Muscle of back (tissue), 11 donors: Measurements from ENCODE around the gene CD33. TPM values are rescaled to one million over a fixed set of nuclear protein-coding genes. Genes with fewer than 3 reads are reported as not detected.

Source experiments
- DNase-seq, 3 donors: peaks; one replicate each; pipeline versions ENCODE4 v3.0.0 to v3.0.0-alpha.2; 2013
- polyA plus RNA-seq, 10 donors: library from polyadenylated mRNA; unstranded; fragments of 120-200 nt; gene quantifications; one replicate each; pipeline ENCODE4 v1.2.1, GENCODE V29; 2013; ENCODE audit not compliant: insufficient read length in 10 of 10

Gene CD33
- polyA plus RNA-seq, 10 donors: 2.1 to 4.5 (median 2.9) TPM

GRCh38 chr19:51258165-51259160, 33.6 kb downstream of the CD33 start:
- no peak for DNase-seq

GRCh38 chr19:51259348-51260245, 34.7 kb downstream of the CD33 start:
- DNase-seq: peak; percentile 15 to 42 (median 23)

- DNase-seq: no peak
Observed at GRCh38 chr19:51263808-51264207, 38.9 kb downstream of the CD33 start.

GRCh38 chr19:51271067-51271466, 46.2 kb downstream of the CD33 start:
- DNase-seq: no peak

GRCh38 chr19:51272183-51272810, 47.4 kb downstream of the CD33 start:
- DNase-seq: no peak

- no peak for DNase-seq
Observed at GRCh38 chr19:51274049-51274770, 49.3 kb downstream of the CD33 start.

- DNase-seq: no peak
Observed at GRCh38 chr19:51277112-51277511, 52.2 kb downstream of the CD33 start.

GRCh38 chr19:51282335-51282734, 57.5 kb downstream of the CD33 start:
- DNase-seq: no peak

GRCh38 chr19:51285682-51286081, 60.8 kb downstream of the CD33 start:
- no peak for DNase-seq

Other genes with a start within 250 kb of the CD33 start
- under 1 TPM in 4 of 10 donors, not detected in 6; 0.11 to 0.31 (median 0.24) TPM for gene KLK7, start 241.2 kb upstream of the CD33 start, polyA plus RNA-seq
- gene KLK8, start 223.5 kb upstream of the CD33 start, polyA plus RNA-seq: 1 to 10 TPM in 2 of 10 donors, not detected in 8; 1.3 to 2.1 TPM
- gene KLK10, start 205.4 kb upstream of the CD33 start, polyA plus RNA-seq: under 1 TPM in 7 of 10 donors, not detected in 3; 0.10 to 0.84 (median 0.14) TPM
- gene KLK11, start 198.5 kb upstream of the CD33 start, polyA plus RNA-seq: 1 to 10 TPM in 2 of 10 donors, under 1 TPM in 1, not detected in 7; 0.10 to 5.1 (median 1.5) TPM
- not detected for gene KLK12, start 190.1 kb upstream of the CD33 start, polyA plus RNA-seq
- under 1 TPM in 2 of 10 donors, not detected in 8; 0.37 to 0.51 TPM for gene KLK13, start 160.0 kb upstream of the CD33 start, polyA plus RNA-seq
- under 1 TPM in 6 of 10 donors, not detected in 4; 0.12 to 0.42 (median 0.23) TPM for gene KLK14, start 142.2 kb upstream of the CD33 start, polyA plus RNA-seq
- 1 to 10 TPM; 1.5 to 3.0 (median 2.2) TPM for gene CTU1, start 116.7 kb upstream of the CD33 start, polyA plus RNA-seq
- 1 to 10 TPM in 7 of 10 donors, under 1 TPM in 3; 0.60 to 1.6 (median 1.2) TPM for gene SIGLEC9, start 100.2 kb upstream of the CD33 start, polyA plus RNA-seq
- gene SIGLEC7, start 82.8 kb upstream of the CD33 start, polyA plus RNA-seq: under 1 TPM; 0.42 to 0.93 (median 0.57) TPM
- not detected for gene SIGLECL1, start 26.0 kb downstream of the CD33 start, polyA plus RNA-seq
- gene IGLON5, start 86.6 kb downstream of the CD33 start, polyA plus RNA-seq: under 1 TPM; 0.09 to 0.51 (median 0.18) TPM
- gene VSIG10L, start 117.1 kb downstream of the CD33 start, polyA plus RNA-seq: 1 to 10 TPM in 9 of 10 donors, under 1 TPM in 1; 0.99 to 1.7 (median 1.2) TPM
- 10 to 100 TPM; 33.9 to 55.1 (median 42.4) TPM for gene ETFB, start 141.3 kb downstream of the CD33 start, polyA plus RNA-seq
- 1 to 10 TPM in 4 of 10 donors, under 1 TPM in 6; 0.30 to 1.3 (median 0.95) TPM for gene CLDND2, start 143.9 kb downstream of the CD33 start, polyA plus RNA-seq
- 1 to 10 TPM; 1.2 to 5.1 (median 2.2) TPM for gene NKG7, start 147.6 kb downstream of the CD33 start, polyA plus RNA-seq
- not detected for gene LIM2, start 162.9 kb downstream of the CD33 start, polyA plus RNA-seq
- under 1 TPM in 1 of 10 donors, not detected in 9; 0.19 TPM for gene C19orf84, start 165.5 kb downstream of the CD33 start, polyA plus RNA-seq
- gene SIGLEC10, start 192.6 kb downstream of the CD33 start, polyA plus RNA-seq: 1 to 10 TPM in 3 of 10 donors, under 1 TPM in 7; 0.35 to 1.5 (median 0.82) TPM
- under 1 TPM in 4 of 10 donors, not detected in 6; 0.07 to 0.30 (median 0.11) TPM for gene SIGLEC8, start 233.4 kb downstream of the CD33 start, polyA plus RNA-seq